CD14-positive monocyte (primary cell): Measurements from ENCODE around the gene C3orf62. TPM values are rescaled to one million over a fixed set of nuclear protein-coding genes. Genes with fewer than 3 reads are reported as not detected.

ENCODE experiments used
- DNase-seq, 3 donors: peaks; one replicate each; pipeline ENCODE4 v3.0.0-alpha.2; 2011 to 2022
- H2AFZ ChIP-seq: 2 replicates; pipeline ENCODE4 v1.6.0; 2012; ENCODE audit warnings: mild to moderate bottlenecking, low read depth, low read length, inconsistent platforms; ENCODE audit not compliant: insufficient read depth, poor library complexity, severe bottlenecking
- H3K27ac ChIP-seq, 2 donors: 1 replicate in 1 of 2; 2 replicates in 1 of 2; pipeline ENCODE4 v1.5.1; 2012 to 2013; ENCODE audit warnings: low read length in 2 of 2, control low read depth in 1 of 2, inconsistent platforms in 1 of 2, low read depth in 1 of 2, mild to moderate bottlenecking in 1 of 2
- H3K27me3 ChIP-seq, 2 donors: one replicate each; pipeline versions ENCODE4 v1.6.0 to v1.6.1; 2011 to 2013; ENCODE audit warnings: low read length in 2 of 2; ENCODE audit not compliant: control insufficient read depth in 2 of 2, insufficient read depth in 2 of 2
- H3K36me3 ChIP-seq, 2 donors: replicated peaks in 1 of 2; 1 replicate in 1 of 2; 2 replicates in 1 of 2; pipeline versions ENCODE4 v1.5.1 to v1.6.1; 2012 to 2013; ENCODE audit warnings: low read length in 2 of 2, control low read depth in 1 of 2, inconsistent platforms in 1 of 2, mild to moderate bottlenecking in 1 of 2; ENCODE audit not compliant: insufficient read depth in 2 of 2, control insufficient read depth in 1 of 2
- H3K4me1 ChIP-seq, 2 donors: 1 replicate in 1 of 2; 2 replicates in 1 of 2; pipeline versions ENCODE4 v1.5.1 to v1.6.1; 2012 to 2013; ENCODE audit warnings: low read length in 2 of 2, control low read depth in 1 of 2, inconsistent platforms in 1 of 2, mild to moderate bottlenecking in 1 of 2, moderate library complexity in 1 of 2; ENCODE audit not compliant: insufficient read depth in 2 of 2, control insufficient read depth in 1 of 2
- H3K4me2 ChIP-seq: replicated peaks from 2 replicates; pipeline ENCODE3; 2012; ENCODE audit warnings: low read length, moderate library complexity, mild to moderate bottlenecking; ENCODE audit not compliant: poor library complexity, severe bottlenecking; ENCODE audit errors: extremely low read depth
- H3K4me3 ChIP-seq, 3 experiments: fragments of 200-600 bp in 1 of 3; sonication (generic) in 1 of 3; replicated peaks in 1 of 3; 1 replicate in 2 of 3; 2 replicates in 1 of 3; pipeline ENCODE4 v1.5.1; 2011 to 2013; ENCODE audit warnings: low read length in 3 of 3, mild to moderate bottlenecking in 3 of 3, control low read depth in 2 of 3, low read depth in 2 of 3, inconsistent platforms in 1 of 3, moderate library complexity in 1 of 3
- H3K79me2 ChIP-seq: 2 replicates; pipeline ENCODE4 v1.6.0; 2012; ENCODE audit warnings: mild to moderate bottlenecking, control low read depth, inconsistent platforms, low read length, moderate library complexity; ENCODE audit not compliant: insufficient read depth
- H3K9ac ChIP-seq: 2 replicates; pipeline ENCODE4 v1.6.0; 2017; ENCODE audit warnings: low read length, mild to moderate bottlenecking; ENCODE audit not compliant: insufficient read depth, poor library complexity, severe bottlenecking
- H3K9me3 ChIP-seq, 2 donors: replicated peaks in 1 of 2; 1 replicate in 1 of 2; 2 replicates in 1 of 2; pipeline versions ENCODE4 v1.5.1 to v1.6.1; 2012 to 2013; ENCODE audit warnings: low read length in 2 of 2, control low read depth in 1 of 2; ENCODE audit not compliant: control insufficient read depth in 1 of 2, insufficient read depth in 1 of 2
- H4K20me1 ChIP-seq: 2 replicates; pipeline ENCODE4 v1.6.0; 2012; ENCODE audit warnings: mild to moderate bottlenecking, low read length, control low read depth, moderate library complexity; ENCODE audit not compliant: insufficient read depth
- H3K27ac Mint-ChIP-seq, 7 donors: one replicate each; pipeline ENCODE4 v1.8.0; 2020; ENCODE audit warnings: mild to moderate bottlenecking in 7 of 7, mixed read lengths in 7 of 7, moderate library complexity in 6 of 7, inconsistent platforms in 2 of 7
- H3K27me3 Mint-ChIP-seq, 3 donors: one replicate each; pipeline ENCODE4 v1.8.0; 2021 to 2022; ENCODE audit warnings: low read depth in 3 of 3, mild to moderate bottlenecking in 3 of 3, mixed read lengths in 3 of 3, moderate library complexity in 3 of 3, inconsistent platforms in 1 of 3
- H3K36me3 Mint-ChIP-seq, 2 donors: one replicate each; pipeline ENCODE4 v1.8.0; 2020; ENCODE audit warnings: mixed read lengths in 2 of 2, inconsistent platforms in 1 of 2, mild to moderate bottlenecking in 1 of 2
- H3K4me1 Mint-ChIP-seq: one replicate; pipeline ENCODE4 v1.8.0; 2020; ENCODE audit warnings: mild to moderate bottlenecking, mixed read lengths
- H3K4me3 Mint-ChIP-seq, 2 donors: one replicate each; pipeline ENCODE4 v1.8.0; 2020; ENCODE audit warnings: mild to moderate bottlenecking in 2 of 2, mixed read lengths in 2 of 2, moderate library complexity in 1 of 2
- H3K9me3 Mint-ChIP-seq, 7 donors: one replicate each; pipeline ENCODE4 v1.8.0; 2020 to 2022; ENCODE audit warnings: mixed read lengths in 7 of 7, mild to moderate bottlenecking in 6 of 7, moderate library complexity in 6 of 7, inconsistent platforms in 2 of 7
- CTCF ChIP-seq: fragments of 200-600 bp; IDR thresholded peaks from one replicate; pipeline ENCODE4 v1.8.0; 2022; ENCODE audit warnings: antibody characterized with exemption, mild to moderate bottlenecking
- WGBS: methylation state at CpG from one replicate; pipeline ENCODE4 v1.1.5; 2013; ENCODE audit warnings: missing lambda C conversion rate; ENCODE audit not compliant: insufficient coverage; 5-methylcytosine and 5-hydroxymethylcytosine counted together
- intact Hi-C, 2 donors: fragments of 100-400 bp; cut with micrococcal nuclease; formaldehyde crosslinking; loops; one replicate each; pipeline versions ENCODE4 v1.15.0 to v1.15.1; 2023
- polyA plus RNA-seq, 3 donors: library from polyadenylated mRNA; depleted of rRNA in 1 of 3; unstranded in 2 of 3; stranded (reverse) in 1 of 3; fragments of 300-500 nt in 2 of 3; fragments of >200 nt in 1 of 3; fragmentation: Illumina TruSeq in 2 of 3; gene quantifications; 1 replicate in 2 of 3; 2 replicates in 1 of 3; pipeline ENCODE4 v1.2.3, GENCODE V29; 2012 to 2021

The C3orf62 gene
- polyA plus RNA-seq, 3 donors = 0.60 to 15.7 (median 1.0) TPM

GRCh38 chr3:49316696-49317457 lies 39.8 kb upstream of the C3orf62 start:
- Mint-ChIP-seq H3K27ac (peak overlapping the region in 1 of 7 donors; percentile 67), H3K4me3 (no peak overlapping the region), H3K9me3 (no peaks in the 10 kb centered on the region), H3K4me1 (no peaks in the 10 kb centered on the region), H3K36me3 (peaks cover 68 to 95% of the 10 kb centered on the region in 2 donors), H3K27me3 (peaks cover 0 to 1% (median 0%) of the 10 kb centered on the region in 3 donors)
- Histone ChIP-seq H4K20me1 (peaks cover 78% of the 10 kb centered on the region), H3K4me2 (no peak overlapping the region), H3K27ac (no peak overlapping the region), H3K79me2 (peaks cover 25% of the 10 kb centered on the region), H2AFZ (no peak overlapping the region), H3K36me3 (peaks cover 76 to 99% of the 10 kb centered on the region in 2 donors), H3K9me3 (no peaks in the 10 kb centered on the region), H3K4me1 (no peaks in the 10 kb centered on the region), H3K9ac (no peak overlapping the region), H3K27me3 (no peaks in the 10 kb centered on the region), H3K4me3 (no peak overlapping the region)
- DNase-seq = no peak
- intact Hi-C loops = no loop called here
- TF ChIP-seq CTCF = no peak
- WGBS = 97% methylated on average over 14 of the region's 16 CpGs

- H3K4me2 ChIP-seq = no peak overlapping the region
- no peaks in the 10 kb centered on the region for H3K9me3 Mint-ChIP-seq
- no peak overlapping the region for H3K4me3 Mint-ChIP-seq
- intact Hi-C loops = no loop called here
- H3K36me3 ChIP-seq = peaks cover 71 to 97% of the 10 kb centered on the region in 2 donors
- H2AFZ ChIP-seq = no peak overlapping the region
- no CpG with 5 or more reads among the region's 1 CpG for WGBS
- no peak overlapping the region for H3K4me3 ChIP-seq
- H4K20me1 ChIP-seq = peaks cover 74% of the 10 kb centered on the region
- no peaks in the 10 kb centered on the region for H3K27me3 ChIP-seq
- H3K27me3 Mint-ChIP-seq = peaks cover 0 to 1% (median 0%) of the 10 kb centered on the region in 3 donors
- DNase-seq = no peak
- H3K27ac Mint-ChIP-seq = peak overlapping the region in 1 of 7 donors; percentile 46
- peak overlapping the region in 1 of 2 donors; percentile 17 for H3K27ac ChIP-seq
- H3K36me3 Mint-ChIP-seq = peaks cover 64 to 94% of the 10 kb centered on the region in 2 donors
- peaks cover 16% of the 10 kb centered on the region for H3K79me2 ChIP-seq
- H3K9ac ChIP-seq = no peak overlapping the region
- no peaks in the 10 kb centered on the region for H3K4me1 ChIP-seq
- H3K4me1 Mint-ChIP-seq = no peaks in the 10 kb centered on the region
- no peak for TF ChIP-seq CTCF
- H3K9me3 ChIP-seq = no peaks in the 10 kb centered on the region
These were observed 37.1 kb upstream of the C3orf62 start for GRCh38 chr3:49313896-49314688.
